G401 (cell line): ENCODE data around the gene FBLN2. TPM values are rescaled to one million over a fixed set of nuclear protein-coding genes. Genes with fewer than 3 reads are reported as not detected.

Experiments
- DNase-seq: peaks from one replicate; pipeline ENCODE4 v3.0.0-alpha.2; 2015; ENCODE audit warnings: low spot score
- in situ Hi-C: cut with HindIII; loops from 2 replicates; pipeline ENCODE4 v1.10.0; 2016; ENCODE audit warnings: low sequenced_read_pairs, mixed read lengths
- total RNA-seq: library from RNA; depleted of rRNA; stranded (reverse); fragments of >200 nt; shearing (Covaris generic); gene quantifications from 2 replicates; pipeline ENCODE4 v1.2.3, GENCODE V29; 2014

FBLN2 gene
- total RNA-seq, 1 experiment from 2014 or later, result 2.4 TPM

DNA sequence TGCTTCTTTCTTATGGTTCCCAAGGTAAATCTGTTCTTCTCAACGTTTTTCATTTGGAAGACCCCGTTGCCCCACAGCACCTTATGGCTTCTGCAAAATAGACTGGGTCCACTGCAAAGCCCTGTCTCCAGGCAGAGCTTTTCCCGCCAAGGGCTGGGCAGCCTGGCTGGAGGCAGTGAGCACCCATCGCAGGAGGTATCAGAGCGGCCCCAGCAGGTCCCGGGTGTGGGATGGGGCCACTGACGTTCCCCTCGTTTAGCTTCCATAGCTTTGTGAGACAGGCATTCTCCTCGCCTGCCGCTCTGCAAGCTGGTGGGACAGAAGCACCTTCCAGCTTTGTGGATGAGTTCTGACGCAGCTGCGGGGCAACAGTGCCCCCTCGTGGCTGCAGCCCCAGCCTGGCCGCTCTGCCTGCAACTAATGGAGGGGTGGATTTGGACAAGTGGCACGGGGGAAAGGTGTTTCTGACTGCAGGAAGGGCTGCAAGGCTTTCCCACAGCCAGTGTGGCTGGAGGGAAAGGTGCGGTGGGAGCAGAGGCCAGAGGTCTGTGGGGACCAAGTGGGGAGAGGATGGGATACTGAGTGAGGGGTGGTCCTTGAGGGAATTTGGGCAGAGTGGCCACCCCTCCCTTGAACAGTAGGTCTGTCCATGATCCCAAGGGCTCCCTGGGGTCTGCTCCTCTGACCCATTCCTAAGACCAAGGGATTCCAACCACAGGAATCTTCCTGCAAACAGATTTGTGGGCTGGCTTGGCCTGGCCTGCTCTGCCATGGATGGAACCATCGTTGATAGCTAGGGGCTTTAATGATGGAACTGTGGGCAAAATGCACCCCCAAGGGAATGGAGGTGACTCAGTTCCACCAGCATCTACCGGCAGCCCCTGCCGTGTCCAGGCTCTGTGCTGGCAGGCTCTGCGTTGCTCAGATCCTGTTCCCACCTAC lies 99.4 kb downstream of the FBLN2 start:
- DNase-seq, result peak; percentile 87
- in situ Hi-C loops, result no loop called here

DNA sequence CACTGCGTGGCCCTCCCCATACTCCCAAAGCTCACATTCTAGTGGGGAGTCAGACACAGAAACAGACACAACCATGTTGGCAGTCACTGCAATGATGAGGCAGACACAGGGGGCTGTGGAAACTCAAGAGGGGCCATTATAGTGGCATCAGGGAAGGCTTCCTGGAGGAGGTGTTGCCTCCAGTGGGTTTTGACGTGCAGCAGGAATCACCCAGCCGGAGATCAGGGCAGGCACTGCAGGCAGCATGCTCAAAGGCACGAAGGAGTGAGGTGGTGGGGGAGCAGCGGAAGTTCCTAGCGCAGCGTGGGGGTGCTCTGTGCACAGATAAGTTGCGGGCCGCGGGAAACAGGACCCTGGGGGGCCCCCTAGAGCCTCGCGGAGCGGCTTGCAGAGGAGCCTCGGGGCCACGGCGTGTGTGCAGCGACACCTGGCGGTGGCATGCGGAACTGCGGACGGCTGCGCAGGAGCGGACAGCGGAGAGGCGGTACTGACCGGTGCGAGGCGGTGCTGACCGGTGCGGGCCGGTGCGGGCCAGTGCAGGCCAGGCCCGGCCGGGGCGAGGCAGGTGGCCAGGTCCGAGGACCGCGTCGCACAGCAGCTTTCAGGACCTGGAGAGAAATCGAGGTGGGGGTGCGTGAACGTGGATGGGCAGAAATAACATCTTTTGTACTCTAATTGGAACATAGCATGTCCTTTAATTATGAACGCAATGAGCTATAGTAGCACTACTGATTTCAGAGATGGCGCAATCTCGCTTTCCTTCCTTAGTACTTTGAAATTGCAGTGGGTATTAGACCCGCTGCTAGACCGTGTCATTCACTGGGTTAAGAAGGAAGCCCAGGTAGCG lies 101.5 kb downstream of the FBLN2 start:
- in situ Hi-C loops, result no loop called here
- DNase-seq, result peak; percentile 48

DNA sequence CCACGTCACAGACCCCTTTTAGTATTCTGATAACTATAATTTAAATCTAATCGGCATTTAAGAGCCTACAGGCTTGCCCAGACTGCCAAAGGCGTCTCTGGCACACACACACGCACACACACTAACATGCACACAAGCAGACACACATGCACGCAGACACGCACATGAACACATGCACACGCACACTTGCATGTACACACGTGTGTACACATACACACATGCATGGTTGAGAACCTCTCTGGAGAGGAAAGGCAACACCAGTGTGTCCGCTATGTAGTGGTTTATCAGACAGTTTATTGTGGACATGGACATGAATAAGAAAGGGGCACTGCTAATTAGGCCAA lies 102.1 kb downstream of the FBLN2 start:
- in situ Hi-C loops, result no loop called here

DNA sequence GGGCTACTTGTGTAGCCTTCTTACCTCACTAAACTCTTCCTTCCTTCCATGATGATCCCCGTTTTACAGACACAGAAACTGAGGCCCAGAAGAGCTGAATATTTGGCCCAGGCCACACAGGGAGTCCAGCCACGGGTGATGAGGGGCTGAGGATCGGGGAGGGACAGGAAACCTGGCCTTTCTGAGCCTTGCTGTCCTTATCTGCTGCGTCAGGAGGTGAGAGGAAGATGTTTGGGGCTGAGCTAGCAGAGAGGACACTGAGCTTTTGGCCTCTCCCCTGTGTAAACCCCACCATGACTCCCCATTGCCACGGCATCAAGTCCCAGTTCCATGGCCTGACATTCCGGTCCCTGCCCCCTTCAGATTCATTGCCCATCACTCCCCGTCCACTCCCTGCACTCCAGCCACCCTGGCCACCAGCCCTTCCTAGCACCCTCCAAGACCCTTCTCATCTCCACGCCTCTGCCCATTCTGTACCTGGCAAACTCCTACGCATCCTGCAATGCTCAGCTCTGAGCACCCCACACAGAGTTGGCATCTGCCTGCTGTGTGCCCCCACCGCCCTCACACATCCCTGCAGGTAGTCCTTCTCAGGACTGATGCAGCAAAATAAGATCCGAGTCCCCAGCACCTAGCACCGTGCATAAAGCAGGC lies 103.0 kb downstream of the FBLN2 start:
- no peak for DNase-seq
- in situ Hi-C loops, result no loop called here

More for the DNA sequence above, 102.1 kb downstream of the FBLN2 start:
- no peak for DNase-seq

DNA sequence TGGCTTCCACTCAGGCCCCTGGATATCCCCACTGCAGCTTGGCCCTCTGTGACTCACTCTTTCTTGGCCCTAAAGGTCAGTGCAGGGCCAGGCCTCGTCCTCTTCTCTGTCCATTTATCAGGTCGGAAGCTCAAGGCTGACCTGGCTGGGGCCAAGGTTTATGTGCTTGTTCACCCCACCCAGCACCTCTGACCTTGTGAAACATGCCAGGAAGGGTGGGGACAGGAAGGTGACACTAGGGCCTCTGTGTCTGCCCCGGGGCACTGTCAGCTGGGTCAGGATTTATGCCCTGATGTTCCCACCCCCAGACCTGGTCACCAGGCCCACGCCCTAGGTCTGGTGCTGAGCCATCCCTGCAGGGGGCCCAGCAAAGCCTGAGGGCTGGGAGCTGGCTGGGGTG lies 103.8 kb downstream of the FBLN2 start:
- DNase-seq, result no peak
- in situ Hi-C loops, result no loop called here

DNA sequence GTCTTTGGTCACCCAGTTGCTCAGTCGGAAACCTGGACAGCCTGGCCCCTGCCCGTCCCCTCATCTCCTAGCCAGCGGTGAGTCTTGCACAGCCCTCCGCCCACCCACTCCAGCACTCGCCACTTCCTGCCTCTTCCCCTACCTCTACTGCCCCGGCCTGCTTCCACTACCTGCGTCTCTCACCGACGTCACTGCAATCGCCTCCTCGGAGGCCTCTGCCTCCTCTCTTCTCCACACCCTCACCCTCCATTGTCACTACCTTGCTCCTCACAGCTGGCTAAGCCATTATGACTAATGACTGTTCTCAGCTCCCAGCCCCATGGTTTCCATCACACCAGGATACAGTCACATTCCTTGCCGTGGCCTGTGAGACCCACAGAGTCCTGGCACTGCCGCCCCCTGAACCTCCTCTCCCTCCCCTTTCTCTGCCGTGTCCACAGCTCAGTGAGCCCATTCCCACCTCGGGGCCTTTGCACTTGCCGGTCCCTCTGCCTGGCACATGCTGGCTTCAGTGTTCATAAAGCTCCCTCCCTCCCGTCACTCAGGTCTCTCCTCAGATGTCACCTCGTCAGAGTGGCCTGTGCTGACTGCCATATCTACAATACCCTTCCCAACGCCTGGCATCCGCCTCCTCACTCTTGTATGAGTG lies 104.8 kb downstream of the FBLN2 start:
- no peak for DNase-seq
- in situ Hi-C loops, result no loop called here

DNA sequence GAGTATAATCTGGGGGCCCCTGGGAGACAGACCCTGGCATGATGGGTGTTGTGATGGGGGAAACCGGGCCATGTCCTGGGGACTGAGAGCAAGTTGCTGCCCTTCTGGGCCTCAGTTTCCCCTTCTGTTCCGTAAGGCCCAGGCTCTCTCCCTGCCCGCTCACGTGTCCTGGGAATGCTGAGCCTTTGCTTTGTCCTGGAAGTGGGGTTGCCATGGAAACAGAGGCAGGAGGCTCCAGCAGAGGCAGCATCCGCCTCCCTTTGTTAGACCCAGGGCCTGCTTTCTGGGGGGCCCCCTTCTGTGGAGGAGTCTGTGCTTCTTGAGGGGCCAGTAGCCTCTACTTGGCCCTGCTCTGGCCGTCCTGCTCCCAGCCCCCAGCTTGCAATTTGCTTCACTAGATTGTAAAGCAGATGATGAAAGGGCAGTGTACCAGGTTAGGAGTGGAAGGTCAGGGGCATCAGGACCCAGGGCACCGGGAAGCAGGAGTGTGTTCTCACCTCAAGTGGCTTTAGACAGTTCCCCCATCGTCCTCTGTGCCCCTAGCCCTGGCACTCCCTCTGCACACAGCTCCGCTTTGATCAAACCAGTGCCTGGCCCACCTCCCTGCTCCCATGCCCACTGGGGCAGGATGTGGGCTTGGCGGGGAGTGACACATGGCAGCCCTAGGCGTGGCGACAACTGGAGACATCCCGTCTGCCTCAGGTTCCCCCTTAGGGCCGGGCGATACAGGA lies 105.6 kb downstream of the FBLN2 start:
- DNase-seq, result no peak
- in situ Hi-C loops, result no loop called here

DNA sequence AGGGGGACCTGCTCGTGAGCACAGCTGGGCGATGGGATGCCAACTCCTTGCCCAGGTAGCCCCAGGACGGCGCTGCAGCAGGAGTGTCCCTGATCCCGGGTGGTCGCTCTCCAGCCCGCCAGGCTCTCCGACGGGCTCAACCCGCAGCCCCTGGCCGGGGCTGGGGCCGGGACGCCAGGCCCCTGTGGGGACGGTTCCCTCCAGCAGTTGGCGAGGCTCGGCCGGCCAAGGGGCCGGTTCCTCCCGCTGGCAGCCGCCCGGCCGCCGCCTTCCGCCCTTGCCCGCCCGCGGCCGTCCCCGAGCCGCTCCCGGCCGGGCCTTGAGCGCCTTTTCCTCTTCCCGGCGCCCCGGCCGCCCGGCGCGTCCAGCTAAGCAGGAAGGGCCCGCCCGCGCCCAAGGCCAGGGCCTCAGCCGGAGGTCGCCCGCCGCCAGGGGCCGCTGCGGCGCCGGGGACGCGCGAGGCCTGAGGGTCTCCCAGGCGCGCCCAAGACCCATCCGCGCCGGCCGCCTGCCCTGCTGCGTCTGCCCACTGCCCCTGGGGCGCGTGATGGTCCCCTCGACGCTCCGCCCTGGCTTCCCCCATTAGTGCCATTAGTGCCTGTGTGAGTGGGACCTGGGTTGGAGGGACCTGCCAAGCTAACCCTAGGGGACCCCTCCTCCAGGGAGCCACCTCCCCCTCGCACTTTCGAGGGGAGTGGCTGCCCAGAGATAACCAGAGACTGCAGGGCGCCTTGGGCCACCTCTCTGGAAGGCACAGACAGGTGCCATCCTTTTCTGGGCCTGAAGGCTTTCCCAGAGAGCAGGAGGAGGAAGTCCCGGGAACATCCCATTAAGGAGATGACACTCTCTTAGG lies 106.4 kb downstream of the FBLN2 start:
- in situ Hi-C loops, result no loop called here
- no peak for DNase-seq

DNA sequence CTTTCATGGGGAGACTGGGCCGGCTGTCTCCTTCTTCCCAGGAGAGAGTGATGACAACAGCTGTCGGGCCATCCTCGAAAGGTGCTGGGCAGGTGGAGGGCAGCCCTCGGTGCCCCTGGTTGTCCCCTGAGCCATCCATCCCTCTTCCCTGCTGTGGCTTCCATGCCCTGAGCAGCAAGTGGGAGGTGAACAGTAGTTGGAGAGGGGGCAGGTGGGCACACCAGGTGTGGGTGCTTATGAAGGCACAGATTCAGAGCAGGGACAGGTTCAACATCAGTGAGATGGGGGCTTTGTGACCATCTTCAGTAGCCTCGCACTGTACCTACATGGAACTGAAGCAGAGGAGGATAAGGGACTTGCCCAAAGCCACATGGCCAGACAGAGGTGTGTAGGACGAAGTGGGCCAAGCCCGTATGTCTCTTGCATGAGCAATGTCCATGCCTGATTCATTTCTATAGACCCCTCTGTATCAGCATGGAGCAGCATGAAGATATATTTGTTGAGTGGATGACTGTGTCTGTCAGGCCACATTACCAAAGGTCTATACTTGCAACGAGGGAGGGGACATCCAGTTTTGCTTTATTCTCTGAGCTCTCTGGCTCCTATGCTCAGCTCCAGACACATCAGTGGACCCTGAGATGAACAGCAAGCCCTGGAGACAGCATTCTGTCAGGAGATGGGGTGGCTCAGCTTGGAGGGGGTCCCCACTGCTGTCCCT lies 107.8 kb downstream of the FBLN2 start:
- DNase-seq, result no peak
- in situ Hi-C loops, result no loop called here

DNA sequence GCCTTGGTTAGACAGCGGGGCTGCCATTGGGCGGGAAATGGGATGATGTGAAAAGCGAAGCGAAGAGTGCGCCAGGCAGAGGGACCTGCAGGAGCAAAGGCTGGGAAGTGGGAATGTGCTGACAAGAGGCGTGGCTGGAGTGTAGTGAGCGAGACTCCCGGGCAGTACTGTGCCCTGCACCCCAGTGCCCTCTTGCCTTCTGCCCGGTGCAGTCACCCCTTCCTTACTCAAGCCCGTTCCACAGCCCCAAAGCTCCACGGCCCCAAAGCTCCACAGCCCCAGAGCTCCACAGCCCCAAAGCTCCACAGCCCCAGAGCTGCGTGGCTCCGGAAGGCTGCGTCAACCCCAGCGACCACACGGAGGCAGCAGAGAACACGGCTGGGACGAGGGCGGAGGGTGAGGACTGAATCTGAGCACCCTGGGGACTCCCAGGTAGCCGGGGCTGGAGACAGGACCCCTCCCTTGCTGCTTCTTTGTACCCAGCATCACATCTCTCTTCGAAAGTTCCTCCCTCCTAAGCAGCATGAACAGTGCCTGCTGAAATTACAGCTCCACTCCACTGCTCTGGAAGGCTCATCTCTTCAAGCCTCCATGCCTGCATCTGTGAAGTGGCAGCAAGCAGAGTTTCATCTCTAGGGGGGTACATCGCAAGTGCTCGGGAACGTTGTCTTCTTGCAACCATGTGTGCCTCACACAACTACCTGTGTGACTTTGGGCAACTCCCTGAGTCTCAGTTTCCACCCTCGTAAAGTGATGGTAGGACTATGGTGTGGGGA lies 108.9 kb downstream of the FBLN2 start:
- in situ Hi-C loops, result no loop called here
- peak; percentile 36 for DNase-seq

DNA sequence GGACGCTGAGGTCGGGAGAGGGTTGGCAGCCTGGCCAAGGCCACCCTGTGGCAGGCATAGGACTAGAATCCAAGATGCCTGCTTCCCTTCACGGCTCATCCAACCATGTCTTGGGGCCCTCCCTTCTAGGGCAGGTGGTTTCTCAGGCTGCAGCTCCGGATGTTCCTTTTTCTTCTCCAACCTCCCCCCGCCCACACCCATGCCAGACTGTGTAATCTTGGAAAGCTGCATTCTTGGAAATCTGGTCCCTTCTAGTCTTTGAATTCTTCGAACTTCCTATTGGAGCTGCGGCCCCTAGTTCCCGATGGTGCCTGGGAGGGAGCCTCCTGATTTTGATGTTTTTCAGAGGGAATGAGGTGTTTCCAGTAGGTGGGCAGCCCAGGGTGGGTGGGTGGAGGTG lies 109.8 kb downstream of the FBLN2 start:
- no peak for DNase-seq
- in situ Hi-C loops, result no loop called here

DNA sequence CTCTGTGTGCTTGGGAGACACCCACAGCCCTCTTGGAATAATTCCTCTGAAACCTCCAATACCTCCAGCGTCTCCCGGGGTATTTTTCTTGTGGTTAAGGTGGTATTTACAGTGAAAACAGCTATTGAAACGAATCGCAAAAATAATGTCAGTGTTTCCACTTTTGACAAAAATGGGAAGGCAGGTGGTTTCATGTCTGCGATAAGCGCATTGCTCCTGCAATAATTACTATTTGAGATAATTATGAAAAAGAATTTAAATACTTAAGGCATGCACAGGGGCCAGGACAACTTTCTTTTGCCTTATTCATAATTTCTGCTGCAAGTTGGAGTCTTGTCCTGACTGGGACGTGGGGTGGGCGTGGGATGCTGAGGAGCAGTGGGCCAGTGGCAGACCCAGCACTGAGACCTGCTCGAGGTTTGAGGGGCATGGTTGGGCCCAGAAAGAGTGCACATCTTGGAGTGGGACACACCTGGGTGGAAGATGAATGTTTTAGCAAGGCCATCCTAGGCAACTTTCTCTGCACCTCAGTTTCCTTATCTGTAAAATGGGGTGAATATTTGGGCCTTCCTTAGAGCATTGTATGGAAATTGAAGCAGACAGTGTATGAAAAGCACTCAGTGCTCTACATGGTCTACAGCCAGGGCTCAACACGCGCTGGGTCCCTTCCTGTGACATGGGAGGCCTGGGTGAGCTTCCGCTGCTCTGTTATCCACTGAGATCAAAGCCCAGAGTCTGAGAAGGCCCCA lies 110.5 kb downstream of the FBLN2 start:
- no peak for DNase-seq
- in situ Hi-C loops, result no loop called here

DNA sequence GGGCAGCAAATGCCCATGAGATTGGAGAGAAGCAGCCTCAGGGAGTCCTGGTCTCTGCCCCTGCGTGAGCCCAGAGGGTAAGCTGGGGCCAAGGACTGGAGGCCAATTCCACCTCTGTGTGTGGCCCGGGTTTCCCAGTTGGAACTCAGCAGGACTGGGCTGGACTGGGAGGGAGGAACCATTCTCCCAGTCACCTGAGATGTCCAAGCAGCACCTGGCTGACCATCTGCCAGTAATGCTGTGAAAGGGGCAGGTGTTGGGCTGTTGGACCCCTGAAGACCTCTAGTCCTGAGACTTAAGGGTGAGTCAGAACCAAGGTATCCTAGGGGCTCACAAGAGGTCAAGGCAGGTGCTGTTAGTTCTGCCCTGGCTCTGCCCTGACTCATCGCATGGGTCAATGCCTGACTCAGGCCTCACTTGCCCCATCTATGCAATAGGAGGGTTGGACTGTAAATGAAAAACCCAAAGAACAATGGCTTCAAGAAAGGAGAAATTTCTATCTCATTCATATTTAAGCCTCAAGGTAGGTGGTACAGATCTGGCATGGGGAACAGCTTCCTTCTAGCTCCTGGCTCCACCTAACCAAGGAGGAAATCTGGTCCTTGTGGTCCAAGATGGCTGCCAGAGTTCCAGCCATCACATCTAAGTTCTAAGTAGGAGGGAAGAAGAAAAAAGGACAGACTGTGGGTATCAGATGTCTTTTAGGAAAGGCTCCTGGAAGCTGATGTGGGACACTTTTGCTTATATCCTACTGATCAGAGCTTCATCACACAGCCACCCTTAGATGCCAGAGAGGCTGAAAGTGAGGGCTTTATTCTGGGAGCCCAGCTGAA lies 111.3 kb downstream of the FBLN2 start:
- no peak for DNase-seq
- in situ Hi-C loops, result no loop called here

DNA sequence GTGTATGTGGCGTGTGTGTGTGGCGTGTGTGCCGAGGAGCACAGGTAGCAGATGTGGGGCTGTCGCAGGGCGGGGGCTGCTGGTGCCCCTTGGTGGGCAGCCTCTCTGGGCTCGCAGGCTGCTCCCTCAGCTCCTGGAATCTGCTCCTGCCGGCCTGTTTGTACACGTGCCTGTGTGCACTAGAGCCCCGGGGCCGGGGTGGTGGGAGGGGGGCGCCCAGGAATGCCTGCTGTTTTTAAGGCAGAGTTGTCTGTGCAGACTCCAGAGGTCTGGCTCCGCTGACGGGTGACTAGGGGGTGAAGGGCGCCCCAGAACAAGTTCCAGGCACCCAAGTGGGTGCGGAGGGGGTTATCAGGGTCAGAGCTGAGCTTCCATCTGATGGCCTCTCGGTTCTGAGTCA lies 112.2 kb downstream of the FBLN2 start:
- in situ Hi-C loops, result no loop called here
- DNase-seq, result no peak

DNA sequence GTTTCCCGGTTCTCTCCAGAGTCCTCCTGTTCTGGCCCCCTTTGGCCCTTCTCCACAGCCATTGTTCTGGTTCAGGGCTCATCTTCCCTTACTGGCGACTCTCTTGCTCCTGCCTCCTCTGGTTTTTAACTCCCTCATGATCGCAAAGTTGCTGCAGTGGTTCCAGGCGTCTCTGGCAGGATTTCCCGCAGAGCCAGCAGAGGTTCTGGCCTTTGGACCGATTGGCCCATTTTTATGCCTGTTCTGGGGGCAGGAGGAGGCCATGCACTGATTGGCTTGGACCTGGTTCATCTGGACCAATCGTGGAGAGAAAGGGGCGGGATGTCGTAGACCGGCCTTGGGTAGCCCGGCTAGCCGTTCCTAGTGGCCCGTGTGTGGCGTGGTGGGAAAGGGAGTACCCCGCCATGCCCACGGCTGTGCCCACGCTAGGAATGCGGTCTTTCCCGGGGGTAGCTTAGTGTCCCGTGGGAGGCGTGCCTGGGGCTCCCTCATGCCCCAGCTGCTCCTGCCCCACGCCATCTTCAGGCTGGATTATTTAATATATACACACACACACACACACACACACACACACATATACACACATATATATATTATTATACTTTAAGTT lies 113.4 kb downstream of the FBLN2 start:
- DNase-seq, result no peak
- in situ Hi-C loops, result no loop called here
